ENCODE measurements around the gene PNMT. TPM values are rescaled to one million over a fixed set of nuclear protein-coding genes. Genes with fewer than 3 reads are reported as not detected.

Gene PNMT
- total and polyA plus RNA-seq, 2 donors (not counting 1 experiment from before 2014, with no cell fraction given), result 0.13 to 0.76 TPM

DNA sequence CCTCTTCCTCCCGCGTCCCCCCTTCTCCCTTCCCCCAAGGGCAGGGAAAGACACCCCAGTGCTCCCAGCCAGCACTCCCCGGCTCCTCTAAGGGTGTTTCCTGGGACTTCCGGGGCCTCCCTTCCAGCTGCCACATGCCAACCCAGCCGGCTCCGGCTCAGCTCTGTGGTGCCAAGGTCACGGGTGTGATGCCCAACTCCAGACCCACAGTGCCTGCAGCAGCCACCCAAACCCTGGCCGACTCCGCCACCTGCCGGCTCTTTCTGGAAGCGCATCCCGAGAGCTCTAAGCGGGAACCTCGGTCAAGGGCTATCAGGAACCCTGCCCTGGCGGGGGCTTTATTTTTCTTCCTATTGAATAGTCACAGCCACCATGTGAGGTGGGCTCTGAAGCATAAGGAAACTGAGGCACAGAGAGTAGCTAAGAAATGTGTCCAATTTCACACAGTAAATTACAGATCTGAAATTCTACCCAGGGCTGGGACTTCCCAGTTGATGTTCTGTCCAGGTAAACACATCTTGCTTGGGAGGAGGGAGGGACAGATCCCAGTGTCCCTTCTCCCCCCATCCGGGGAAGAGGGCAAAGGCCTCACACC lies 44.8 kb upstream of the PNMT start:
- TF ChIP-seq, protein P1, sequence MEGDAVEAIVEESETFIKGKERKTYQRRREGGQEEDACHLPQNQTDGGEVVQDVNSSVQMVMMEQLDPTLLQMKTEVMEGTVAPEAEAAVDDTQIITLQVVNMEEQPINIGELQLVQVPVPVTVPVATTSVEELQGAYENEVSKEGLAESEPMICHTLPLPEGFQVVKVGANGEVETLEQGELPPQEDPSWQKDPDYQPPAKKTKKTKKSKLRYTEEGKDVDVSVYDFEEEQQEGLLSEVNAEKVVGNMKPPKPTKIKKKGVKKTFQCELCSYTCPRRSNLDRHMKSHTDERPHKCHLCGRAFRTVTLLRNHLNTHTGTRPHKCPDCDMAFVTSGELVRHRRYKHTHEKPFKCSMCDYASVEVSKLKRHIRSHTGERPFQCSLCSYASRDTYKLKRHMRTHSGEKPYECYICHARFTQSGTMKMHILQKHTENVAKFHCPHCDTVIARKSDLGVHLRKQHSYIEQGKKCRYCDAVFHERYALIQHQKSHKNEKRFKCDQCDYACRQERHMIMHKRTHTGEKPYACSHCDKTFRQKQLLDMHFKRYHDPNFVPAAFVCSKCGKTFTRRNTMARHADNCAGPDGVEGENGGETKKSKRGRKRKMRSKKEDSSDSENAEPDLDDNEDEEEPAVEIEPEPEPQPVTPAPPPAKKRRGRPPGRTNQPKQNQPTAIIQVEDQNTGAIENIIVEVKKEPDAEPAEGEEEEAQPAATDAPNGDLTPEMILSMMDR (IDR thresholded peaks at IDR 0.05), result peak; percentile 91
- no peak for TF ChIP-seq EZH2 (IDR thresholded peaks at IDR 0.05; ENCODE audit: borderline replicate concordance, insufficient read depth, low read depth, low read length, poor library complexity, severe bottlenecking)
- H4K20me1 ChIP-seq (ENCODE audit: control insufficient read depth, insufficient read depth, low read length, poor library complexity, severe bottlenecking), result no peaks in the 10 kb centered on the region
- peaks cover 36 to 47% of the 10 kb centered on the region in 2 donors for H3K4me1 ChIP-seq (ENCODE audit: control insufficient read depth in 2 of 2, insufficient read depth in 2 of 2, low read length in 2 of 2)
- DNase-seq, result peak; percentile 89
- ATAC-seq (ENCODE audit: low read depth), result peak; percentile 76
- no peaks in the 10 kb centered on the region for H3K36me3 ChIP-seq (replicated peaks in 1 of 2; ENCODE audit: control extremely low read depth in 1 of 2, control insufficient read depth in 1 of 2, extremely low read depth in 1 of 2, insufficient read depth in 2 of 2, low read length in 1 of 2)
- POLR2A ChIA-PET, result interaction anchor here (0.7 to 1.1 kb wide), 6 partner anchors 12 to 357 kb away, joined by 3 to 7 read pairs (median 4); partner anchors contain the start of genes MIEN1 and PSMD3
- peaks cover 7% of the 10 kb centered on the region for H3K79me2 ChIP-seq (ENCODE audit: control insufficient read depth, insufficient read depth, low read length)
- Mint-ChIP-seq H3K27ac (peak overlapping the region; percentile 56), H3K27me3 (peaks cover 13% of the 10 kb centered on the region), H3K4me3 (peak overlapping the region; percentile 66), H3K4me1 (peaks cover 37% of the 10 kb centered on the region), H3K9me3 (ENCODE audit: insufficient read depth) (no peaks in the 10 kb centered on the region)
- H3K4me2 ChIP-seq (replicated peaks; ENCODE audit: low read depth, low read length, poor library complexity, severe bottlenecking), result peak overlapping the region; percentile 50
- CTCF ChIA-PET, result interaction anchor here (0.6 to 13.0 kb wide), 47 partner anchors 9 to 475 kb away, joined by 3 to 262 read pairs (median 6); partner anchors contain the start of genes MIEN1, NEUROD2, PGAP3 and PNMT
- H3K9ac ChIP-seq (ENCODE audit: low read length), result no peak overlapping the region
- H2AFZ ChIP-seq (ENCODE audit: insufficient read depth, low read depth, low read length, poor library complexity, severe bottlenecking), result no peak overlapping the region
- H3K9me3 ChIP-seq (ENCODE audit: control extremely low read depth in 1 of 3, control insufficient read depth in 2 of 3, insufficient read depth in 1 of 3, low read length in 2 of 3), result no peaks in the 10 kb centered on the region
- H3K4me3 ChIP-seq (ENCODE audit: control extremely low read depth in 1 of 5, extremely low read depth in 1 of 5, insufficient read depth in 1 of 5, low read depth in 2 of 5, low read length in 4 of 5), result no peak overlapping the region
- intact Hi-C loops (cut with micrococcal nuclease), result loop anchor here (1.0 to 5.0 kb wide), 7 partner anchors 14 to 417 kb away; partner anchors contain the start of genes IKZF3, LRRC3C, MIEN1 and ORMDL3
- WGBS (ENCODE audit: insufficient coverage), result 10% methylated on average over 14 of the region's 16 CpGs
- peaks cover 0 to 38% (median 17%) of the 10 kb centered on the region in 4 experiments for H3K27me3 ChIP-seq (replicated peaks in 1 of 4; ENCODE audit: control extremely low read depth in 1 of 4, control insufficient read depth in 3 of 4, insufficient read depth in 4 of 4, low read length in 3 of 4)
- H3K27ac ChIP-seq (ENCODE audit: low read length in 2 of 2), result no peak overlapping the region

DNA sequence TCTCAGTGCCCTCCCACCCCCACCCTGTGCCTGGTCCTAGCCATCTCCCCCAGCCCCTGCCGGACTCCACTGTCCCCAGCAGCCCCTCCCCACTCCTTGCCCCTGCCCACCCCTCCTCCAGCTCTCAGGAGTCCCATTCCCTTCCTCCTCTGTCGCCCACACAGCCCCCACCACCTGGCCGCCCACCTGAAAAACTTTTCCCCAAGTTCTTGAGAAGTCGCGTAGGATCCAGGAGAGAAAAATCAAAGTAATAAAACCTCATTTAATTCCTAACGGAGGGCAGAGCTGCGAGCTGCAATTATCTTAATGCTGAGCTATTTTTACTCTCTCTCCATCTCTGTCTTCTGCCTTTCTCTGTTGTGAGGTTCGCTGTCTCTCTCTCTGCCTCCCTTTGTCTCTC lies 43.9 kb upstream of the PNMT start:
- ATAC-seq (ENCODE audit: low read depth) (no peak), DNase-seq (no peak)
- Mint-ChIP-seq H3K27me3 (peaks cover 17% of the 10 kb centered on the region), H3K9me3 (ENCODE audit: insufficient read depth) (no peaks in the 10 kb centered on the region), H3K27ac (no peak overlapping the region), H3K4me3 (no peak overlapping the region), H3K4me1 (peaks cover 40% of the 10 kb centered on the region)
- H3K36me3 ChIP-seq (replicated peaks in 1 of 2; ENCODE audit: control extremely low read depth in 1 of 2, control insufficient read depth in 1 of 2, extremely low read depth in 1 of 2, insufficient read depth in 2 of 2, low read length in 1 of 2), result no peaks in the 10 kb centered on the region
- H3K79me2 ChIP-seq (ENCODE audit: control insufficient read depth, insufficient read depth, low read length), result peaks cover 7% of the 10 kb centered on the region
- H3K9ac ChIP-seq (ENCODE audit: low read length), result no peak overlapping the region
- no peak overlapping the region for H2AFZ ChIP-seq (ENCODE audit: insufficient read depth, low read depth, low read length, poor library complexity, severe bottlenecking)
- no peak overlapping the region for H3K27ac ChIP-seq (ENCODE audit: low read length in 2 of 2)
- no peak overlapping the region for H3K4me2 ChIP-seq (replicated peaks; ENCODE audit: low read depth, low read length, poor library complexity, severe bottlenecking)
- no peaks in the 10 kb centered on the region for H3K9me3 ChIP-seq (ENCODE audit: control extremely low read depth in 1 of 3, control insufficient read depth in 2 of 3, insufficient read depth in 1 of 3, low read length in 2 of 3)
- CTCF ChIA-PET, result interaction anchor here (0.6 to 13.0 kb wide), 15 partner anchors 8 to 474 kb away, joined by 3 to 262 read pairs (median 13); partner anchors contain the start of genes NEUROD2, PNMT, PSMD3 and STARD3
- peaks cover 0 to 47% (median 17%) of the 10 kb centered on the region in 4 experiments for H3K27me3 ChIP-seq (replicated peaks in 1 of 4; ENCODE audit: control extremely low read depth in 1 of 4, control insufficient read depth in 3 of 4, insufficient read depth in 4 of 4, low read length in 3 of 4)
- H4K20me1 ChIP-seq (ENCODE audit: control insufficient read depth, insufficient read depth, low read length, poor library complexity, severe bottlenecking), result no peaks in the 10 kb centered on the region
- no peak for TF ChIP-seq EZH2 (IDR thresholded peaks at IDR 0.05; ENCODE audit: borderline replicate concordance, insufficient read depth, low read depth, low read length, poor library complexity, severe bottlenecking)
- TF ChIP-seq, protein P1 (IDR thresholded peaks at IDR 0.05), result no peak
- H3K4me1 ChIP-seq (ENCODE audit: control insufficient read depth in 2 of 2, insufficient read depth in 2 of 2, low read length in 2 of 2), result peaks cover 33 to 41% of the 10 kb centered on the region in 2 donors
- 85% methylated on average over 7 of the region's 8 CpGs for WGBS (ENCODE audit: insufficient coverage)
- intact Hi-C loops (cut with micrococcal nuclease), result loop anchor here (5.0 kb wide), 1 partner anchor 108 kb away; the partner anchor contains the start of gene MIEN1
- H3K4me3 ChIP-seq (ENCODE audit: control extremely low read depth in 1 of 5, extremely low read depth in 1 of 5, insufficient read depth in 1 of 5, low read depth in 2 of 5, low read length in 4 of 5), result no peak overlapping the region
- POLR2A ChIA-PET, result interaction anchor here (0.6 kb wide), 1 partner anchor 156 kb away, joined by 3 read pairs; no protein-coding TSS in a partner anchor
